Body of pancreas (tissue), 4 donors: ENCODE measurements around the gene DOK1.

ENCODE experiments used
- CTCF ChIP-seq, 7 experiments: fragments of 450-650 bp in 4 of 7; fragments of 200-600 bp in 3 of 7; sonication (generic) in 3 of 7; IDR thresholded peaks; one replicate each; pipeline ENCODE4 v1.5.1; 2016 to 2019; ENCODE audit warnings: antibody characterized with exemption in 7 of 7
- POLR2A ChIP-seq, 3 donors: fragments of 450-650 bp; IDR thresholded peaks; one replicate each; pipeline ENCODE4 v1.6.1; 2016; ENCODE audit warnings: antibody characterized with exemption in 3 of 3, mild to moderate bottlenecking in 2 of 3

GRCh38 chr2:74603282-74604000 is 48.9 kb downstream of the DOK1 start:
- TF ChIP-seq POLR2A (IDR thresholded peaks at IDR 0.05): no peak
- TF ChIP-seq CTCF (IDR thresholded peaks at IDR 0.05): no peak
